HEK293 (cell line): Measurements from ENCODE around the gene DYNLRB1.

Experiments
- CTCF ChIP-seq: fragments of 450-650 bp; formaldehyde crosslinking; IDR thresholded peaks from 2 replicates; pipeline ENCODE4 v1.5.1; 2016; ENCODE audit warnings: missing biosample characterization, missing genetic modification characterization
- REST ChIP-seq: fragments of 450-650 bp; formaldehyde crosslinking; IDR thresholded peaks from 2 replicates; pipeline ENCODE4 v1.5.1; 2016; ENCODE audit warnings: missing biosample characterization, missing genetic modification characterization
- ZNF138 ChIP-seq: fragments of 450-650 bp; formaldehyde crosslinking; IDR thresholded peaks from 2 replicates; pipeline ENCODE4 v1.5.1; 2016; ENCODE audit warnings: missing biosample characterization, missing genetic modification characterization, borderline replicate concordance
- ZNF146 ChIP-seq: fragments of 450-650 bp; formaldehyde crosslinking; IDR thresholded peaks from 2 replicates; pipeline ENCODE4 v1.5.1; 2016; ENCODE audit warnings: missing biosample characterization, missing genetic modification characterization
- ZNF416 ChIP-seq: fragments of 450-650 bp; formaldehyde crosslinking; IDR thresholded peaks from 2 replicates; pipeline ENCODE4 v1.5.1; 2016; ENCODE audit warnings: missing biosample characterization, missing genetic modification characterization
- ZNF530 ChIP-seq: fragments of 450-650 bp; formaldehyde crosslinking; IDR thresholded peaks from 2 replicates; pipeline ENCODE4 v1.5.1; 2016; ENCODE audit warnings: low read depth, missing biosample characterization, missing genetic modification characterization
- ZSCAN16 ChIP-seq: fragments of 450-650 bp; formaldehyde crosslinking; IDR thresholded peaks from 2 replicates; pipeline ENCODE4 v1.5.1; 2016; ENCODE audit warnings: missing biosample characterization, missing genetic modification characterization
- ZSCAN4 ChIP-seq: fragments of 450-650 bp; formaldehyde crosslinking; IDR thresholded peaks from 2 replicates; pipeline ENCODE4 v1.5.1; 2017; ENCODE audit warnings: missing biosample characterization, missing genetic modification characterization

GRCh38 chr20:34527016-34527415, 10.8 kb downstream of the DYNLRB1 start:
- TF ChIP-seq ZSCAN4 (tag by site-specific recombination) (no peak), ZNF530 (no peak), ZNF416 (tag by site-specific recombination) (no peak), REST (tag by site-specific recombination) (no peak), ZSCAN16 (tag by site-specific recombination) (no peak), ZNF138 (no peak), CTCF (tag by site-specific recombination) (no peak), ZNF146 (no peak)
